Measurements from ENCODE around the gene SLC10A6. TPM values are rescaled to one million over a fixed set of nuclear protein-coding genes. Genes with fewer than 3 reads are reported as not detected.
"Not testable (repeated sequence)": the region's sequence is repeated elsewhere in the genome, so short reads cannot be mapped to it uniquely, and the experiment has no call there.

Gene SLC10A6
- total and polyA plus RNA-seq, 7 donors: 0.27 to 0.79 (median 0.31) TPM; not detected in 1

DNA sequence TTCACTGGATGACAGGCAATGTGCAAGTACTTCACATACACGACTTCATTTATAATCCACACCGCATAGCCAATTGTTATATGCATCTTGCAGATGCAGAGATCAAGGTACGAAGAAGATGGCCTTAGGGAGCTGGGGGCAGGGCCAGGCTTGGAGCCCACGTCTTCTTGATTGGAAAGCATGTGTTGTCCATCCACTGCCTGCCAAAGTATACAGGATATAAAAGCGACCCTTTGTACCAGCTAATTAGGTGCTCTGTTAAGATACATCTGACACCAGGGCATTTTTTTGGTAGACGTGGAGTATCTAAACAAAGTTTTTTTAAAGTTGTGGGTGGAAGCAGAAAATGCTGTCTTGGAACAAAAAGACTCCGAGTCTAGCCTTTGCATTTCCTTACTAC is 41.6 kb upstream of the SLC10A6 start:
- DNase-seq (no peak), ATAC-seq (no peak)
- H3K36me3 ChIP-seq (ENCODE audit: insufficient read depth in 1 of 2, low read depth in 1 of 2): peaks cover 0 to 8% of the 10 kb centered on the region in 2 donors
- no peaks in the 10 kb centered on the region for H3K9me3 ChIP-seq
- peaks cover 5% of the 10 kb centered on the region for H3K4me1 ChIP-seq
- TF ChIP-seq, protein P1, sequence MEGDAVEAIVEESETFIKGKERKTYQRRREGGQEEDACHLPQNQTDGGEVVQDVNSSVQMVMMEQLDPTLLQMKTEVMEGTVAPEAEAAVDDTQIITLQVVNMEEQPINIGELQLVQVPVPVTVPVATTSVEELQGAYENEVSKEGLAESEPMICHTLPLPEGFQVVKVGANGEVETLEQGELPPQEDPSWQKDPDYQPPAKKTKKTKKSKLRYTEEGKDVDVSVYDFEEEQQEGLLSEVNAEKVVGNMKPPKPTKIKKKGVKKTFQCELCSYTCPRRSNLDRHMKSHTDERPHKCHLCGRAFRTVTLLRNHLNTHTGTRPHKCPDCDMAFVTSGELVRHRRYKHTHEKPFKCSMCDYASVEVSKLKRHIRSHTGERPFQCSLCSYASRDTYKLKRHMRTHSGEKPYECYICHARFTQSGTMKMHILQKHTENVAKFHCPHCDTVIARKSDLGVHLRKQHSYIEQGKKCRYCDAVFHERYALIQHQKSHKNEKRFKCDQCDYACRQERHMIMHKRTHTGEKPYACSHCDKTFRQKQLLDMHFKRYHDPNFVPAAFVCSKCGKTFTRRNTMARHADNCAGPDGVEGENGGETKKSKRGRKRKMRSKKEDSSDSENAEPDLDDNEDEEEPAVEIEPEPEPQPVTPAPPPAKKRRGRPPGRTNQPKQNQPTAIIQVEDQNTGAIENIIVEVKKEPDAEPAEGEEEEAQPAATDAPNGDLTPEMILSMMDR (IDR thresholded peaks at IDR 0.05): no peak
- H3K27me3 ChIP-seq (ENCODE audit: insufficient read depth in 3 of 3, low read length in 2 of 3): no peaks in the 10 kb centered on the region
- WGBS, 3 donors: 60 to 66% (median 66%) methylated on average over 7 of the region's 7 CpGs
- no peak overlapping the region for H3K27ac ChIP-seq
- intact Hi-C loops (cut with DNase I): loop anchor here in 1 of 2 donors (10.0 kb wide), 1 partner anchor 296 kb away; the partner anchor contains the start of gene PTPN13
- no peak overlapping the region for H3K4me3 ChIP-seq

DNA sequence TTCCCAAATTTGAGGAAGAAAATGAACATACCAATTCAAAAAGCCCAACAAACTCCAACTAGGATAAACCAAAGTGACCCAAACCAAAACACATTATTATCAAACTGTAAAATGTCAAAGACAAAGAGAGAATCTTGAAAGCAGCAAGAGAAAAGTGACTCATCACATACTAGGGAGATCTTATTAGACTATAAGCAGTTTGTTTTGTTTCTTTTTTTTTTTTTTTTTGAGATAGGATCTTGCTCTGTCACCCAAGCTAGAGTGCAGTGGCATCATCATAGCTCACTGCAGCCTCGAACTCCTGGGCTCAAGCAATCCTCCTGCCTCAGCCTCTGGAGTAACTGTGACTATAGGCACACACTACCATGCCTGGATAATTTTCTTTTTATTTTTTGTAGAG is 30.5 kb upstream of the SLC10A6 start:
- no peaks in the 10 kb centered on the region for H3K27me3 ChIP-seq (ENCODE audit: insufficient read depth in 3 of 3, low read length in 2 of 3)
- H3K4me1 ChIP-seq: no peaks in the 10 kb centered on the region

DNA sequence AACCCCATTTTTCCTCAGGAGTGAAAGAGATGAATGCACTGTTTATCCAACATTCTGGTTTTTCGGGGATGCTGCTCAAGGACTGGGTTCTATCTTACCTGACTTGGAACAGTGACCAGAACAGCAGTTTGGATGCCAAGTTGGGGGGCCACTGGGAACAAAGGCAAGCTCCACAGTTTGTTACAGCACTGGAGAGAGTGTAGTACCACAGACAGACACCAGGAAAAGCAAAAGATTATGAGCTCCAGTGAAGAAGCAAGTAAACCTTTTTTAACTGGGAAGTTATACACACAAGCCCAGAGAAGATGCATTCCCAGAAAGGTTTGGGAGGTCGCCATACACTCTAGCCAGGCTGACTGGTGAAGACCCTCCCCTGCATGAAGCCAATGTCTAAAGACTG is 29.5 kb upstream of the SLC10A6 start:
- H3K36me3 ChIP-seq (ENCODE audit: insufficient read depth in 1 of 2, low read depth in 1 of 2): no peaks in the 10 kb centered on the region
- ATAC-seq (no peak), DNase-seq (no peak)
- no peak overlapping the region for H3K4me3 ChIP-seq
- H3K27ac ChIP-seq: no peak overlapping the region
- no peaks in the 10 kb centered on the region for H3K27me3 ChIP-seq (ENCODE audit: insufficient read depth in 3 of 3, low read length in 2 of 3)
- WGBS, 3 donors: 92 to 96% (median 96%) methylated on average over 2 of the region's 2 CpGs
- H3K4me1 ChIP-seq: no peaks in the 10 kb centered on the region
- intact Hi-C loops (cut with DNase I): no loop called here
- TF ChIP-seq, protein P1 (IDR thresholded peaks at IDR 0.05): no peak
- H3K9me3 ChIP-seq: peaks cover 22% of the 10 kb centered on the region

More for the DNA sequence above, 30.5 kb upstream of the SLC10A6 start:
- Histone ChIP-seq H3K36me3 (ENCODE audit: insufficient read depth in 1 of 2, low read depth in 1 of 2) (no peaks in the 10 kb centered on the region), H3K4me3 (no peak overlapping the region), H3K27ac (no peak overlapping the region), H3K9me3 (peaks cover 22% of the 10 kb centered on the region)
- WGBS, 3 donors: 74 to 84% (median 82%) methylated on average over 1 of the region's 1 CpG
- TF ChIP-seq, protein P1 (IDR thresholded peaks at IDR 0.05): no peak
- DNase-seq: no peak
- no peak for ATAC-seq
- intact Hi-C loops (cut with DNase I): no loop called here

DNA sequence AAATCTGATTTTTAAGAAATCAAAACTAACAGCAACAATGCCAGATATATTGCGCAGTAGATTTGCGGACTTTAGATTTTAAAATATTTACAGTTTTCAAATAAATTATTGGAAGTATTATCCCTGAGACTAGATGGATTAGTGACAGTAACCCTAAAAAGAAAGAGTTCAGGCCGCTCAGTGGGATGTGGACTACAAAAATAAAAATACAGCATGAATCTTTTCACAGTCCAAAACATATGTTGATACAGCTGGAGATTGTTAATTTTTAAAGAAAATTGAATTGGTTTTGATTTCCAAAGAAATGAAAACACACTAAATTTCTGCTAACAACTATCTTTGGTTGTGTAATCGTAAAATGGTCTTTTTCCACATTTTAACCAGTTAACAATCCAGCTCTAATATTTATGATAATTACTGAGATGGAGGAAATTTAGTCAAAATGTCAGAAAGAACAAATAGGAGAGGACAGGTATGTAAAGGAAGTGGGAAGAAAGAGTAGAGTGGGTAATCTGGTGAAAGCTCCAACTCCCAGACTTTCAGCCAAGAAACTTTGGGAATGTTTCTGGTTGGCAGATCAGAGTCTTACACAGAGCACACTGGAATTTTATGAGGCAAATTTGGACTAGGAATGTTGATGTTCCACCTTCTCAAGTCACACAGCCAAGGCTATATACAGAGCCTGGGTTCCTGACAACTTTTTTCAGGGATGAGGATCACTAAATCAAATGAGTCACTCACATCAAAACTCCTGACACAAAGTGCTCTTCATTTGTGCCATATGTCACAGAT is 27.9 kb upstream of the SLC10A6 start:
- no peaks in the 10 kb centered on the region for H3K27me3 ChIP-seq (ENCODE audit: insufficient read depth in 3 of 3, low read length in 2 of 3)
- TF ChIP-seq, protein P1 (IDR thresholded peaks at IDR 0.05): no peak
- H3K4me1 ChIP-seq: no peaks in the 10 kb centered on the region
- intact Hi-C loops (cut with DNase I): no loop called here
- no peaks in the 10 kb centered on the region for H3K36me3 ChIP-seq (ENCODE audit: insufficient read depth in 1 of 2, low read depth in 1 of 2)
- ATAC-seq (no peak), DNase-seq (no peak)
- whole genome bisulfite sequencing, 3 donors: 85 to 91% (median 89%) methylated on average over 4 of the region's 4 CpGs
- peaks cover 22% of the 10 kb centered on the region for H3K9me3 ChIP-seq
- H3K4me3 ChIP-seq: no peak overlapping the region
- no peak overlapping the region for H3K27ac ChIP-seq

- ATAC-seq; H3K27me3 ChIP-seq (ENCODE audit: insufficient read depth in 3 of 3, low read length in 2 of 3); H3K27ac ChIP-seq; H3K4me1 ChIP-seq; H3K4me3 ChIP-seq; DNase-seq; intact Hi-C loops (cut with DNase I); H3K36me3 ChIP-seq (ENCODE audit: insufficient read depth in 1 of 2, low read depth in 1 of 2): not testable (repeated sequence)
- peaks cover 20% of the 10 kb centered on the region for H3K9me3 ChIP-seq
- 92 to 94% (median 92%) methylated on average over 4 of the region's 4 CpGs for WGBS, 3 donors
Observed at GRCh38 chr4:86875436-86875835, 26.3 kb upstream of the SLC10A6 start.
